NCI-H526 (cell line): ENCODE results near the gene NANOS3.
"Not testable (repeated sequence)": the region's sequence is repeated elsewhere in the genome, so short reads cannot be mapped to it uniquely, and the experiment has no call there.

ENCODE experiments used
- DNase-seq, 2 experiments: peaks; one replicate each; lab custom pipeline; 2025; lab: John Stamatoyannopoulos, UW

NANOS3 gene

DNA sequence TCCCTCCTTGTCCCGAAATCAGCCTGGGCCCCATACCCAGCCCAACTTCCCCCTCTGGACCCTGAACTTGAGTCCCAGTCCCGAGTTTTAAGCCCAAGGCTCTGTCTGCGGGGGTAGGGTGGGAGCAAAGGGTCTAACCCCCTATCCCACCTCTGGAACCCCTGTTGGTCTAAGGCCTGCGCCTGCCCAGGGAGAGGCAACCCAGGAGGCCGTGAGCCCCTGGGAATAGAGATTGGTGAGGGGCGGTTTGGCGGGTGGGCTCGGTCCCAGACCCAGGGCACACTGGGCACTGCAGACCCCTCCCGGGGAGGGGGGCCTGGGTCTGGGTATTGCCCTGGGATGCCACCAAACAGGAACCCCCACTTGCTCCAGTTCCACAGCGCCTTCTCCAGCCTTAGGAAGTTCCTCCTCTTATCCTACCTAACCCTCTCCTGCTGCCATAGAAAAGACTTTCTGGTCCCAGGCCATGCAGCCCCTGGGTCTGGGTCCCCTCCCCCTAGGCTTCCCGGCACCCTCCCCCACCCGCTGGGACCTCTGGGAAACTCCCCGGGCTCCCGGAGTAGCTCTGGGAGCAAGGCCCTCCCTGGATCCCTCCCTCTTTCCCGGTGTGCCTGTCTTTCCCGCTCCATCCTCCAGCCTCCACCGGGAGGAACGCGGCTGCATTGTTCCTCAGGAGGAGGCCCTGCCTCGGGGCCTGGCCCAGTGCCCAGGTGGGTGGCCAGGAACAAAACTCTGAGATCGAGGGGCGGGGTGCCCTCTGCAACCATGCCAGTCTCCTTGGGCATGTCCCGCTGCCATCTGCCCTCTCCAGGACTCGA, 33.6 kb upstream of the NANOS3 start:
- DNase-seq: peak in 1 of 2 experiments; percentile 29

DNA sequence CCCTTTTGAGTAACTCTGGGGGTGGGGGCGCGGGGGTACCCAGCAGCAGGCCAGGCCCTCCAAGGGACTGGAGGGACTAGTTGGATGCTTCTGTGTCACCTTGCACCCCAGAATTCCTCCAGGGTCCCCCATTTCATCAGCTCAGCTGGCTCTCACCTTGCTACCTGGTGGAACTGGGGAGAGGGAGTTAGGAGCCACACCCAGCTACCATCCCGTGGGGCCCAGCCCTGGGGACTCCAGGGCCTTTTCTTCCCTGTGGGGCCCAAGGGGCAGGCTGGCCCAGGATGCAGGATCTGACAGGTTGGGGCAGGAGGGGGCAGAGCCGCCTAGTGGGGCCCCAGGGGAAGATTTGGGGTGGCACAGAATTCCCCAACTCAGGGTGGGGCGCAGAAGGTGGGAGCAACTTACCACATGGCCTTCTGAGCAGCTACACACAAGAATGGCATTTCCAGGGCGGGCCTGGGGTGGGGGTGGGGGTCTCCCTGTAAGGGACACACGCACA, 32.8 kb upstream of the NANOS3 start:
- DNase-seq: no peak

DNA sequence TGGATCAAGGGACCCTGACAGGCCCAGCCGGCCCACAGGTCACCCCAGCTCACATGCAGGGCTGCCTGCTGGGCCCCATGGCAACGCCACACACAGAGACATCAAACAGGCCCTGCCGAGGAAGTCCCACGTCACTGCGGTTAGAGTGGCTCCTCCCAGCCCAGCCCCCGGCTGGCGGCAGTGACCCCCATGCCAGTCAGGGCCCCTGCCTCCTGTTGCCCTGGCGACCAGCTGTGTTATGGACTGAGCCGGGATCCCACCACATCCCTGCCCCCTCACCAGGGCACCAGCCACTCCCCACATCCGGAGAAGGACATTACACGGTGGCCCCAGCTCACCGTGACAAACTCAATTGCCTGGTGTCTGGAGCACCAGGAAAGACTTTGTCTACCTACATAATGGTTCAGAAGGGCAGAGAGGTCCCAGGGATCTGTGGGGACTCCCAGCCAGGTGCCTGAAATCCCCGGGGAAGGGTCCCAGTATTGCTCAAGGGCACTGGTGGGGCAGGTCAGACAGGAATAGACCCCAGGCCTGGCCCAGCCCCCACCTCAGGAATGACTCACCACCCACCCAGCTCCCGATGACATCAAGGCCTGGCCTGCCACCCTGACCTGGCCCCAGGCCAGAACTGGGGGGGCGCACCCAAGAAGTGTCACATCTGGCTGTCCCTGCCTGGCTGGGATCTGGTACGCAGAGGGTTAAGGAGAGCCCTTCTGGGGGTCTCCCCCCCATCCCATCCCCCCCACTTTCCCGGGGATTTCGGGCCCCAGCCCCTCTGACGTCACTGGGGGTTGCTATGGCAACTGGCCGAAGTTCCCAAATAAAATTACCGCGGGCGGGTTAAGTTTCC, 30.2 kb upstream of the NANOS3 start:
- peak in 1 of 2 experiments; percentile 40 for DNase-seq

DNA sequence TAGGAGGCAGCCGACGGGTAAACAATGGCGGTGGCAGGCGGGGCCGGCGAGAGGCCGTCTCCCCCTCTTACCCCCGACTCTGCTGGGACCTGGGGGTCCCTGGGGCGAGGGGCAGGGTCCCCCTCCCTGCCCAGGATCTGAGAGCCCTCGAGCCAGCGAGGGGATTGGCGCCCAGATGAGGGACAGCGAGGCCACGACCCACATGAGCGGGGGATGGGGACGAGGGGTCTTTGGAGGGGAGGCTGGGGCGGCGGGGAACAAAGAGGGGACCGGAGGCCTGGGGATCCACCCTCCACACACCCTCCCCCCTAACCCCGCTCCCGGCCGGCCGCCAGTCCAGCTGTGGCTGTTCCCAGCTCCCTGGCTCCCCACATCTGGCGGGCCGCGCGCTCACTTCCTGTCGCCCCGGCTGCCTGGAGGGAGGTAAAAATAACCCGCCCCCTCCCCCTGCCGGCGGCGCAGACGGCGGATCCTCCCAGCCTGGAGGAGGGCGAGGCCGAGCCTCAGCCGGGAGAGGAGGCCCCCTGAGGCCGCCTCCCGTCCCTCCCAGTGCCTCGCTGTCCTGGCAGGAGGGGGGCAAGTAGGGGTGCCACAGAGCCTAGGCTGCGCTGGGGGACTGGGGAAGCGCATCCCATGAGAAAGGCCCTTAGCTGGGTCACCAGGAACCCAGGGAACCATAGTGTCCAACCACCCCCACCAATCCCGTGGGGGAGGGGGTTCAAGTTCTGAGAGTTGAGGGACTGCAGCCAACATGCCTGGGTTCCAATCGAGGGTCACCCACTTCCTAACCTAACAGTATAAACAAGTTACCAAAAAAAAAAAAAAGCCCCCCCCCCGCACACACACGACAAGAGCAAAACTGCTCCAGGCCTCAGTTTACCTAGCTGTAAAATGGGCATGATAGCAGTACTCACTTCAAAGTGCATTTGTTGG, 29.3 kb upstream of the NANOS3 start:
- peak in 1 of 2 experiments; percentile 70 for DNase-seq

DNA sequence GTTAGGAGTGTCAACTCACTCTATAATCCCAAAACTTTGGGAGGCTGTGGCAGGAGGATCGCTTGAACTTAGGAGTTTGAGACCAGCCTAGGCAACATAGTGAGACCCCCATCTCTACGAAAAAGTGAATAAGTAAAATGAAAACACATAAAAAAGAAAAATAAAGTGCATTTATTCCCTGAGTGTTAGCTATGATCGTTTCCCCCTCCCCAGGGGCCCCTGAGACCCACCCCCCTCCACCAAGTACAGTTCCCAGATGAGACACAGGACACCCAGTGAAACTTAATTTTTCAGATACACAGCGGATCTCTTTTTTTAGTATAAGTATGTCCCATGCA, 28.6 kb upstream of the NANOS3 start:
- DNase-seq: no peak

DNA sequence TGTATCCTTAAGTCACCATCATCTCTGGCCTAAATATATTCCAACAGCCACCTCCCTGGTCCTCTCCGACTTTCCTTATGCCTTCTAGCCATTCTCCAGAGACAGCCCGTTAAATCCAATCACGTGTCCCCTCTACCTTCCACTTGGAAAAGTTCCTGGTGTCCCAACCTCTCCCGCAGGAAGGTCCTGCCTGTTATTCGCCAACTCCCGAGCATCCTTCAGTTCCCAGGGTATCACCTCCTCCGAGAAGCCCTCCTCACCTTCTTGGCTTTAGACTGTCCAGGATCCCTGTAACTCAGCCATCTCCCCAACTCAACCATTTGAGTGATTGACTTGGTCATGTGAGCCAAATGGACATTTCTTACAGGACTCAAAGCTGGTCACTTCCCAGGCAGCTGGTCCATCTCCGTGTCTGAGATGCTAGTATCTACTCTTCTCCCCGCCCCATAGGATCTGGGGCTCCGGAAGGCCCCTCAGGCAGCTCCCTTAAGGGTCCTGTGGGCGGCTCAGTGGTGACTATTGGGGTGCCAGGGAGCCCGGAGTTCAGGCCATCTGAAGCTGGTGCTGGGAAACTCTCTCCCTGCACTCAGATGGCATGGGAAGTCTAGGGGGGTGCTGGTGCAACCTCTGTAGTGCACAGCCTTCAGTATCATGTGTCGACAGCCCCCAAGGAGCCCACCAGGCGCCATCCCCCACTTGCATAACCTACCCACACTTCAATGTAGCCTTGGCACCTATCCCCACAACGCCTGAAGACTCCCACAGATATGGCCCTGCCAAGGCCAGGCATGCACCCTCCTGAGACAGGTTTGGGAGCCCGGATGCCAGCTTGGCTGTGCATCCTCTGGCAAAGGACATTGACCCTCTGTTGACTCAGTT, 27.9 kb upstream of the NANOS3 start:
- DNase-seq: no peak

DNA sequence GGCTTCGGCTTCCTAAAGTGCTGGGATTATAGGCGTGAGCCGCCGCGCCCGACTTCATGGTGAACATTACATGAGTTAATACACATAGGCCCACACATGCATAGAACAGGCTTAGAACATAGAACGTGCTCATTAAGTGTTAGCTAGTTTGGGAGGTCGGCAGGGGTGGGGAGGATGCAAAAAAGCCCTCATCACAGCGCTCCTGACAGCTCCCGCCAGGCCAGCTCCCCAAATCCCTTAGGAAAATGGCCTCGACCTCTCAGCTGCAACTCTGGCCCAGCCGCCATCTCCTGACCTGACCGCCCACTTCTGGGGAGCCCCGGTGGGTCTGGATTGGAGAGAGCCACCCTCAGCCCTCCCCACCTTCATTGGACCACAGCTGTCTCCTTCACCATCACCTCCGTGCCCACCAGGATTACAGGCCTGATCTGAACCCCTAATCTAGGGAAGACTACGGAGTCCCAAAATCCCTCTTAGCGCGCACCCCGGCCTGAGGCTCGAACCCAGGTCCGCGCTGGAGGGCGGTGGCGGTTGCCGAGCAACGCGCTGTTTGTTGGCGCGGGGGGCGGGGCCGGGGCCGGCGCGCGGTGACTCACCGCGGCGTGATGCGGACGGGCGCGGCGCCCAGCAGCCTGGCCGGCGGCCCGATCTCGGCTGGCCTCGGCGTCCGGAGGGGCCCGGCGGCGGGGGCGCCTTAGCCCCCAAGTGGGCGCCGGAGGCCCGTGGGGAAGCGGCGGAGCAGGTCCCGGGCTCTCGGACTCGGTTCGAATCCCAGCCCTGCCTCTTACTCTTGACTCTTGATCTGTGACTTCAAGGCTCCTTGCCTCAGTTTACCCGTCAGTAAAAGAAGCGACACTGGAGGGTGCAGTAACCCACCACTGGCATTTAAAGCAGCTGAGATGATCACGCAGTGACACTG, 26.7 kb upstream of the NANOS3 start:
- peak in 1 of 2 experiments; percentile 34 for DNase-seq

DNA sequence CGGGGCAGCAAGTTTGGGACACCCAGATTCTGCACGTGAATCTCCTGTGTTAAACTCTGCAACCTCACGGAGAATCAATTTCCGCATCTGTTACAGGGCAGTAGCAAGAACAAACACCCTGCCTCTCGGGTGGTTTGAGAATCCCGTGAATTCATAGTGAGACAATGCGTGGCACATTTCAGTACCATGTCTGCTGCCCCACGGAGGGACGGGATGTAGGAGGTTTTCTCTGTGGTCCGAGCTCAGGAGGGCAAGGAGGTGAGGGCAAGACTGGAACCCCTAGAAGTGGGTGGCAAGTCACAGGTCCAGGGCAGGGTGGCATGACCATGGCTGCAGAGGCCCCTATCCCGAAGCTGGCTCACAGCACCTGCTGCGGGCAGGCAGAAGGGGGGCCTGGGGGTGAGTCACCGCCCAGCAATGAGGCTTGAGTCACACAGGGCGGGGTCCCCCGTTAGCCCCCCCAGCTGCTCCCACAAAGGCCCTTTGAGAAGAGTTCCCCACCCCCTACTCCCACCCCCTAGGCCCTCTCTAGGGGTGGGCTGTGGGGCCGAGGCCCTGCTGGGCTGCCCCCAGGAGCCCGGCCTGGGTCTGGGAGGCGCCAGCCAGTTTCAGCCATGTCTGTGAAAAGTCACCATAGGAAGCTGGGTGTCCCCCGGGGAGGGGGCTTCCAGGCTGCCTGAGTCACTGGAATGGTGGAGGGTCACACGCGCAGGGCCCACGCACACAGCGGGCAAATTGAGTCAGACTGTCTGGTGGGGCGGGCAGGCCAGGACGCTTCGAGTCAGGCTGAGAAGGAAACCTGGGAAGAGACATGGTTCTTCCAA, 25.8 kb upstream of the NANOS3 start:
- no peak for DNase-seq

DNA sequence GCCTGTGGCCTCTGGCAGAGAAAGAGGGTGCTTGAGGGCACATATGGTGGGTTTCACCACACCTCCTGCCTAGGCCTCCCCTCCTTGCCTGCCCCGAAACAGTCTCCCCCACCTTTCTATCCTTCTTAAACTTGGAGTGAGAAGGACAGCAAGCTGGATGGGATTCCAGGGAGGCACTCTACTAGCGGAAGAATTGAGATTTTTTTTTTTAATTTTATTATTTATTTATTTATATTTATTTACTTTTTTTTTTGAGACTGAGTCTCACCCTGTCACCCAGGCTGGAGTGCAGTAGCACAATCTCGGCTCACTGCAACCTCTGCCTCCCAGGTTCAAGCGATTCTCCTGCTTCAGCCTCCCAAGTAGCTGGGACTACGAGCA, 25.2 kb upstream of the NANOS3 start:
- not testable (repeated sequence) for DNase-seq

DNA sequence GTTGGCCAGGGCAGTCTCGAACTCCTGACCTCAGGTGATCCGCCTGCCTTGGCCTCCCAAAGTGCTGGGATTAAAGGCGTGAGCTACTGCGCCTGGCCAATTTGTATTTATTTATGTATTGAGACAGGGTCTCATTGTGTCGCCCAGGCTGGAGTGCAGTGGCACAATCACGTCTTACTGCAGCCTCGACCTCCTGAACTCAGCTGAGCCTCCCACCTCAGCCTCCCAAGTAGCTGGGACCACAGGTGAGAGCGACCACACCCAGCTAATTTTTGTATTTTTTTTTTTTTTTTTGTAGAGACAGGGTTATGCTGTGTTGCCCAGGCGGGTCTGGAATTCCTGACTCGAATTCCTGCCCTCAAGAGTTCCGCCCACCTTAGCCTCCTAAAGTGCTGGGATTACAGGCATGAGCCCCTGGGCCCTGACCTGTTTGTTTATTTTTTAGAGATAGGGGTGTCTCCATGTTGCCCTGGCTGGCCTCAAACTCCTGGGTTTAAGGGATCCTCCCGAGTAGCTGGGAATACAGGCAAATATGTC, 24.7 kb upstream of the NANOS3 start:
- DNase-seq: not testable (repeated sequence)

DNA sequence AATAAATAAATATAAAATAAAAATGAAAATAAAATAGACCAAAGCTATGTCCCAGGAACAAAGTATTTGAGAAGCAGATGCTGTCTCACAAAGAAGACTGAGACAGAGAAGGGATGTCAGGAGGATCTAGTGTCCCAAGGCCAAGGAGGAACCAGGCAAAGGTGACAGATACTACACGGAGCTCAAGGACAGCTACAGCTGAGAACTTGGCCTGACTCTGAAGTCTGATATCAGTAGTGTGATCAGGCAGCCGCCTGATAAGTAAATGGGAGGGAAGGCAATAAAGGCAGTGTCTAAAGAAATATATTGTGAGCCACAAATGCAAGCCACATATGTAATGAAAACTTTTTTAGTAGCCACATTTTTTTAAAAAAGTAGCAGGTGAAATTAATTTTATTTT, 20.4 kb upstream of the NANOS3 start:
- DNase-seq: no peak

DNA sequence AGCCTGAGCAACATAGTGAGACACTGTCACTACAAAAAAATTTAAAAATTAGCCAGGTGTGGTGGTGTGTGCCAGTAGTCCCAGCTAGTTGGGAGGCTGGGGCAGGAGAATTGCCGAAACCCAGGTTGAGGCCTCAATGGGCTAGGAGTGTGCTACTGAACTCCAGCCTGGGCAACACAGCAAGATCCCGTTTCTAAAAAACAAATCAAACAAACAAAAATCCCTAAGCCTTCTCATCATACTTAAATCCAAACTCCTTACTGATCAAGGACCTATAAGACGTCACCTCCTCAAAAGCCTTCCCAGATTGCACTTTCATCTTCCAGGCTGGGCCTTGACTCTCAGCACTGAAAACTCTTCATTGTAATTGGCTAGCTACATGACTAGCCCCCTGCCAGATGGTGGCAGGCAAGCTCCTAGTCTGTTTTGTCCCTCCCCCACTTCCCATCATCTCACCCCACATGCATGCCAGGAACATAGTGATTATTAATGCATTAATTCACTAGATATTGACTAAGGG, 17.5 kb upstream of the NANOS3 start:
- no peak for DNase-seq

DNA sequence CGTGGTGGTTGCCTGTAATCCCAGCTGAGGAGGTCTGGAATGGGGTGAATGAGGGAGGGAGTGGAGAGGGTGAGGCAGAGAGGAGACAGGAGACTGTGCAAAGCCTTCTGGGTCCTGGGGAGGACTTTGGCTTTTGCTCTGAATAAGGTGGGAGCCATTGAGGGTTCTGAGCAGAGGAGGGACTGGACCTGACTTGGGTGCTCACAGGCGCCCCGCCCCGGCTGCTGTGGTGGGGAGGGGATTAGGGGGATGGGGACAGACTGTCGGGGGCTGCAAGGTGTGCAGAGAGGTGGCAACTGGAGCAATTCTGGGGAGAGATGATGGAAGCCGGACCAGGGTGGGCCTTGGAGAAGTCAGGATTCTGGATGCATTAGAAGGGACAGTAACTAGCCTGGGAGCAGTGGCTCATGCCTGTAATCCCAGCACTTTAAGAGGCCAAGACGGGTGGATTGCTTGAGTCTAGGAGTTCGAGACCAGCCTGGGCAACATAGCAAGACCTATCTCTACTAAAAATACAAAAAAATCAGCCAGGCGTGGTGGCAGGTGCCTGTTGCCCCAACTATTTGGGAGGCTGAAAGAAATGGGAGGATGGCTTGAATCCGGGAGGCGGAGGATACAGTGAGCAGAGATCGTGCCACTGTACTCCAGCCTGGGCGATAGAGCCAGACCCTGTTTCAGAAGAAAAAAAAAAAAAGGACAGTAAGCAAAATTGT, 16.1 kb upstream of the NANOS3 start:
- no peak for DNase-seq

DNA sequence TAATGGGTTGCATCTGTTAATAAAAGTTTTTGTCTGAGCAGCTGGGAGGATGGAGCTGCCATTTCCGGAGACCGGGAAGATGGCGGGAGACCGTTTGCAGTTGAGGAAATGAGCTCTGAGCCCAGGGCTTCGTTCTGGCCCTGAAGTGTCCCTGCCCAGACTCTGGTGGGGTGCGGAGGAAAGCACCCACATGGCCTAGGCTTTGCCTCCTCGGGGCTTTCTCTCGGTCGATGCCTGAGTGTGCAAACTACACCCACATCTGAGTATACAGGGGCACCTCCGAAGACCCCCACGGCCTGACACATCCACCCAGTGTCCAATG, 15.6 kb upstream of the NANOS3 start:
- DNase-seq: no peak

DNA sequence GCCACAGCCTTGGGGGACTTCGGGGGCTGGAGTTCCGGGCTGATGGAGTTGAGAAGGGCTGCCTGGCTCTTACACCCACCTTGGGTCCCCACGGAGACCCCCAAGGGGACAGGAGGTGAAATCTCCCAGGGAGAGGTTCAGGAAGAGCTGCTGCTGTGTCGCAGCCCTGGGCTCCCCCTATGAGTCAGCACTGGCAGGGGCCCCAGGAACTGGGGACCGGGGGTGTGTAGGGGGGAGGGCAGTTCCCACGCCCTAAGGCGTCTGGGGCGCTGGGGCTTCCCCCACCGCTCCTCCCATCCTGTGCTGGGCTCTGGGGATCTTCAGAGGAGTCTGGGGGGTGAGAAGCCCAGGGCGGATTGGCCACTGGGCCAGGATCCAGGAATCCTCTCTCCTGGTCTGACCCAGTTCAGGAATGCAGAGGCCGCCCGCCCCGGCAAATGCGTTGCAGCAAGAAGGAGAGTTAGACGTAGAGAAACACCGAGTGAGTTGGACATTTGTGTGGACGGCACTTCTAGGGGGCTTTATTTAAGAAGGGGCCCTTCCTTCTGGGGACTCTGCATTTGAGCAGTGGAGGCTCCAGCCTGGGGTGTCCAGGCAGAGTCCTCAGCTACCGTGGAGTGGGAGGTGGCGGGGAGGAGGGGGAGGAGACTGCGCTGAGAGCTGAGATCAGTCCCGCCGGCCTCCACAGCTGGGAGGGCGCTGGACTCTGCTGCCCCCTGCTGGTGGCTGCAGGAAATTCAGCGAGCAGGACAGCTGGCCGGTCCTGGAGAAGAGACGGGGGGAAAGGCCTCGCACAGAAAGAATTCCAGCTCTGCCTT, 15.0 kb upstream of the NANOS3 start:
- peak in 1 of 2 experiments; percentile 65 for DNase-seq

DNA sequence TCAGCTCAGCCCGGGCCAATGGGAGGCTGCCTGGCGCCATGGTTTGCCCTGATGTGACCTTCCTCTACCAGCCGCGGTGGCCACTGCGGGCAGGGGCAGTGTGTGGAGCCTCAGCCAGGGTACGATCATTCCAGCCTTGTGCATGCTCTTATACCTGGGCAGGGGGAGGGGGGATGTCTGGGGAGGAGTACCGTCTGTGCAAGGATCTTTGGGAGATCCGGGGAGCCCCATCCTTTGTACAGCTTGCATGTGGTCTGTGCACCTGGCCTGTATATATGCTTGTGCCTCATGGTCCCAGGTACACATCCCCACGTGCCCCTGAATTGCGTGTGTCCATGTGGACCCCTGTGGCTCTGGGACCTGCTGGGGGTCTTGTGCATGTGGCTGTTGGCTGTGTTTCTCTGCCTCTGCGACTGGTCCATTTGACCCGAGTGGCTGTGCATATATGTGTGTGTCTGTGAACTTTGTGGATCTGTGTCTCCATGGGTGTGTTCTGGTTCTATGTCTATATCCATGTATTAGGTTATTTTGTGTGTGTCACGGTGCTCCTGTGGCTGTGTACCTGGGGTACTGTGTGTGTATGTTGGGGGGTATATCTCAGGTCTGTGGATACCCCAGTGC, 12.8 kb upstream of the NANOS3 start:
- no peak for DNase-seq
